Stimulated activated naive CD8-positive, alpha-beta T cell treated with anti-CD3 and anti-CD28 coated beads, Interleukin-15, Interleukin-2, amounts not matched to agents 100 U/mL and 50 U/mL, for 24 hours (primary cell): Measurements from ENCODE around the gene WEE1.
"Not testable (repeated sequence)": the region's sequence is repeated elsewhere in the genome, so short reads cannot be mapped to it uniquely, and the experiment has no call there.

Experiments
- ATAC-seq: fragments of 150-1000 bp; cut with Tn5 transposase; one replicate; pipeline ENCODE4 v1.10.0; 2021
- DNase-seq: peaks from one replicate; pipeline ENCODE4 v3.0.0; 2021

WEE1 gene

DNA sequence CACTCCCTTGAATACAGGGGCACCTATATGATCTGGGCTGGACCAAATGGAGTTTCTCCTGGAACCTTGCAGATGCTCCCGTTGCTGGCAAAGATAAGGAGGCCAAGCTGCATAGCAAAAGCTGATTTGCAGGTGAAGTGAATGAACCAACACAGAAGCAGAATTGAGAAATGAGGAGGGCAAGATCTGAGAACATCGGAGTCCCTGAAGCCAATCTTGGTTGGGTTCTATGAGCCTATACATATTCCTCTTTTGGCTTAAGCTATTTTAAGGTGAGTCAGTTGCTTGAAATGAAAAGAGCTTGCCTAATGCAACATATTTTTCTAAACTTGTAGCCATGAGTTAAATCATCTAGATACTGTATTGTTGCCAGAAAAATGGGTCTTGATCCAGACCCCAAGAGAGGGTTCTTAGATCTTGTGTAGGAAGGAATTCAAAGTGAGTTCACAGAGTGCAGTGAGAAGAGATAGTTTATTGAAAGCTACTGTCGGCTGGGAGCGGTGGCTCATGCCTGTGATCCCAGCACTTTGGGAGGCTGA lies 23.5 kb downstream of the WEE1 start:
- no peak for ATAC-seq
- DNase-seq = no peak

DNA sequence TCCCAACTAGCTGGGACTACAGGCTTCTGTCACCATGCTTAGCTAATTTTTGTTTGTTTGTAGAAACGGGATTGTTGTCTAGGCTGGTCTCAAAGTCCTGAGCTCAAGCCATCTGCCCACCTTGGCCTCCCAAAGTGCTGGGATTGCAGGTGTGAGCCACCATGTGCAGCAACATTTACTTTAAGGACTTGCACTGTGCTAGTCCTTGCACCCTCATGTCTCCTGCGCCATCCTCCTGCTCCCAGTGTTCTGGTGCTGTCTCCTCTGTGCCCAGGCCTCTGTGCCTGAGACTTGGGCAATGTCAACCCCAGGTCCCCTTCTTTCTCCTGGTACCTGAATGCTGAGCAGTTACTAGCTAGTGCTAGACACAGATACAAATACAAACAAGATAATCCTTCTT lies 26.7 kb downstream of the WEE1 start:
- ATAC-seq (no peak), DNase-seq (no peak)

- DNase-seq = peak; percentile 22
- peak; percentile 45 for ATAC-seq
Measured at GRCh38 chr11:9600644-9601036, 27.2 kb downstream of the WEE1 start.

DNA sequence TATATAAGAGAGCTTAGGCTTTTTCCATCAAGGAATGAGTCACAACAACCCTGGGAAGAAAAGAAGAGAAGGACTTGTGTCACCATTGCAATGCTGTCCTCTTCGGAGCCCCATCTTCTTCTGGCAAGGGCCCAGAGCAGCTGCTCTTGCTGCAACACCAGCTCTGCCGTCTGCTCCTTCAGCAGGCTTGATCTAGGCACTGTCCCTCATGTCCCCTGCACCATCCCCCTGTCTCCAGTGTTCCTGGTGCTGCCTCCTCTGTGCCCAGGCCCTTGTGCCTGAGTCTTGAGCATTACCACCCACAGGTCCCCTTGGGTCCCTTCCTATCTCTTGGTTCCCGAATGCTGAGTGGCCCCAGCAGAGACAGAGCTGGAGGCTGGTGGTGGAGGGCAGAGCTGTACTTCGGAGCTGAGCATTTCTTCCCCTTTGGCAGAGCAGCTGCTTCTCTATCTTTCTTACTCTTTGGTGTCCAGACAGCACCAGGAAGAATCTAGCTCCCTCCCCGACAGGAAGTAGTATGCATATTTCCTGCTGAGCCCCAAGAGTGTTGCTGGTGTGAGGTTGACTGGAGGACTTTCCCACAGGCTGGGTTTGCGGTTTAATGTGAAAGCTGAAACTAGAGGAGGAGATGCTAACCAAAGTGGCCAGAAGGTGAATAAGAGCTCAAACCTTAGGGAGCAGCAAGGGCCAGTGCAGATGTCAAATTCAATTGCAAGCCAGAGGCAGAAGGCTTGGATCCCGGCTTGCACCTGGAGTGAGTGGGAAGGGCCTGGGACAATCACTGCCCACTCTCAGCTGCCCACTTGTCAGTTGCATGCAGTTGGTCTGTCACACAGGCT lies 27.8 kb downstream of the WEE1 start:
- DNase-seq = peak; percentile 76
- ATAC-seq = peak; percentile 92

DNA sequence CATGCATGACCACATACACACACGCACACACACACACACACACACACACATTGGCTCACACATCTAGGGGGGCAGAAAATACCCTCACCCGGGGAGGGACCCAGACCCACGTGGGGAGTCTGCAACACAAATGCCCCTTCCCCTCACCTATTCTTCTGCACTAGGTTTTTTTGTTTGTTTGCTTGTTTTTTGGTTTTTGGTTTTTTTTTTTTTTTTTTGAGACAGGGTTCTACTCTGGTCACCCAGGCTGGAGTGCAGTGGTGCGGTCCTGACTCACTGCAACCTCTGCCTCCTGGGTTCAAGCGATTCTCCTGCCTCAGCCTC lies 28.4 kb downstream of the WEE1 start:
- DNase-seq = no peak
- ATAC-seq = peak; percentile 5

GRCh38 chr11:9603214-9603613 lies 29.7 kb downstream of the WEE1 start:
- ATAC-seq, DNase-seq: not testable (repeated sequence)

- DNase-seq (no peak), ATAC-seq (no peak)
Measured at GRCh38 chr11:9604134-9604533, 30.7 kb downstream of the WEE1 start.

DNA sequence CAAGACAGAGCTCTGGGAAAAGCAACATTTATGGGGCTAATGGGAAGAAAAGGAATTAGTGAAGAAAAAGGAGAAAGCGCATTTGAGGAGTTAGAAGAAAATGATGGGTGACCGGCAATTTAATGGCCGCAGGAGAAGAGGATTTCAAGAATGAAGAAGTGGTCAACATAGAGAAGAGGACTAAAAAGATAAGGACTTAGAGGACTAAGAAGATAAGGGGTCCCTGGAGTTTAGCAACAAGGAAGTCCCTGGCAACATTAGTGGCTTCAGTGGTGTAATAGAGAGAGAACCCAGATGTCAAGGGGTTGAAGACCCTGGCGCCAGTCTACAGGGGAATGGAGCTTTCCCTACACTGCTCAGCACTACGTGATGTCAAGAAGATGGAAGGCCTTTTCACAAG lies 32.3 kb downstream of the WEE1 start:
- no peak for DNase-seq
- ATAC-seq = no peak

DNA sequence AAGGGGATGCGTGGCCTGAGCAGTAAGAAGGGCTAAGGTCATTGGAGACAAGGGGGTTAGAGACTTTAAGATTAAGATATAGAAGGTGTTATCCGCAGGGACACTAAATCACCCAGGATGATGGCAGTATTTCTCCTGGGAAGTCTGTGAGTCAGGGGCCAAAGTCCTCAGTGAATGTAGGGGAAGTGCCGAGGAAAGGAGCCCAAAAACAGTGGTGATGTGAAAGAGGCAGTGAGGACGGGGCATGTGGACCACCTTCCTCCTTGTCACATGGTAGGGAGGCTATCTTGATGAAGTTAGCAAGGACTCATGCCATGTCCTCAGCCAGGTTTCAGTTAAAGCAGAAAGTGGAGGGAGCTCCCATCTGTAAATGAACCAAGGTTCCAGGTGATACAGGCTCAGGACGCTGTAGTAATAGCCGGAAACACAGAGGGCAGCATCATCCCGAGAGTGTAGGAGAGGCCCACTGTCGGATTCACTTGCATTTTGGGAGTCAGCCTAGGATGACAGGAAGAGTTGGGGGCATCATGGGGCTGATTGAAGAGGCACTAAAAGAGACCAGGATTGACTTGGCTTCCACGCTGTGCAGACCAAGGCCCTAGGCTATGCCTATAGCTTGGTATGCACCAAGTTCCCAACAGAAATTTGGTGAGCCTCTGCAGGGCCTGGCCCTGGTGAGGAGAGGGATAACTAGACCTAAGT lies 33.5 kb downstream of the WEE1 start:
- DNase-seq (no peak), ATAC-seq (no peak)

- DNase-seq (no peak), ATAC-seq (no peak)
Measured at GRCh38 chr11:9607511-9607899, 34.0 kb downstream of the WEE1 start.

DNA sequence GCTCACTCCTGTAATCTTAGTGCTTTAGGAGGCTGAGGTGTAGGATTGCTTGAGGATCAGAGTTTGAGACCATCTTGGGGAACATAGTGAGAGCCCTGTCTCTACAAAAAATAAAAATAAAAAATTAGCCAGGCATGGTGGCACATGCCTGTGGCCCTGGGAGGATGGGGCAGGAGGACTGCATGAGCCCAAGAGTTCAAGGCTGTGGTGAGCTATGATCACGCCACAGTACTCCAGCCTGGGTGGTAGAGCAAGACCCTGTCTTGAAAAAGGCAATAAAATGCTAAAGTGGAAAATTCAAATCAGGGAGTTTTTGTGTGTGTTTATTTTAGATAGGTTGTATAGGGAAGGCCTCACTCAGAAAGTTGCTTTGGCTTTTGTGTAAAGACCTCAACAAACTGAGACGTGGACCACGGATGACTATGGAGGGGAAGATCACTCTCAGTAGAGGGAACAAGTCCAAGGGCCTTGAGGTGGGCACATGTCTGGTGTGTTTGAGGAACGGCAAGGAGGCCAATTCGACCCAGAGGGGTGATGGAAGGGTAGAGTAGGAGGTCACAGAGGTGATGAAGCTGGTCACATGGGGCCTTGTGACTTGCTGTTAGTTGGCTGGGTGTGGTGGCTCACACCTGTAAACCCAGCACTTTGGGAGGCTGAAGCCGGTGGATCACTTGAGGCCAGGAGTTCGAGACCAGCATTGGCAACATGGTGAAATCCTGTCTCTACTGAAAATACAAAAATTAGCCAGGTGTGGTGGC lies 35.7 kb downstream of the WEE1 start:
- ATAC-seq (no peak), DNase-seq (no peak)

GRCh38 chr11:9609841-9610240 lies 36.4 kb downstream of the WEE1 start:
- DNase-seq = no peak
- no peak for ATAC-seq

GRCh38 chr11:9613118-9613829 lies 39.8 kb downstream of the WEE1 start:
- DNase-seq = peak; percentile 93
- peak; percentile 65 for ATAC-seq

DNA sequence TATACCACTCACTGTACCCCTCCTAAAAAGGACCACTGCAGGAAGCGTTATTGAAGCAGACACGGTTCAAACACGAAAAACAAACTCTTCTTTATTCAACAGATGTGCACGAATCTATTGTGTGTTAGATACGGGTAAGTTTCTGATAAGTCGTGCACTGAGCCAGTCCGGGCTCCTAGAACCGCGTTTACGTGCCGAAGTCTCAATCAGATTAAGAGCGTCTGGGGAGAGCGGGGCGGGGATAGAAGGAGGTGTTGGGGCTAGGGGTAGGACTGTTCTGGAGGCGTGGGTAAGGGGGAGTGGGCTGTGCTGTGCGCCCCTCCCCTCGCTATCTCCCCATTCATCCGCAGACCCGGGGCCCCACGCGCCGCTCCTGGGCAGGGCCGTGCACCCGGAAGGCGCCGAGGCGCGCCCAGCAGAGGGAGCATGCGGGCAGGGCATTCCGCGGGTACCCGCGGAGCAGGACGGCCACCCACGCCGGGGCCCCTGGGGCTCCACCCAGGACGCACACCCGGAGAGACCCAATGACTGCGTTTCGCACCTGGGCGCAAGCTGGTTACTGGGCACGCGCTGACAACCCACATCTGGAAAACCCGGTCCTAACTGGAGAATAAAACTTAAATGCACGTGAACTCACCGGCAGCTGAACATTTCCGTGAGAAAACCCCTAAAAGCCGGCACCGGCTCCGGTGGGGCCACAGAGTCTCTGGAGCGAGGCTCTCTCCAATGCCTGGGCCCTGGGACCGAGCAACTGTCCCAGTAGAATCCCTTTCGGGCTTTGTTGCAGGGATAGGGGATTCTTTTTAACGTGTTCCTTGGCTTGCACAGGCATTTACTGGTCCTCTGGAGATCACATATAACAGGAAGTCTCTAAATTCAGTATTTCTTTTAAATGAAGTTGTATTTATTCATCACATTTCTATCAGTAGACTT lies 40.6 kb downstream of the WEE1 start:
- peak; percentile 81 for ATAC-seq
- peak; percentile 97 for DNase-seq

DNA sequence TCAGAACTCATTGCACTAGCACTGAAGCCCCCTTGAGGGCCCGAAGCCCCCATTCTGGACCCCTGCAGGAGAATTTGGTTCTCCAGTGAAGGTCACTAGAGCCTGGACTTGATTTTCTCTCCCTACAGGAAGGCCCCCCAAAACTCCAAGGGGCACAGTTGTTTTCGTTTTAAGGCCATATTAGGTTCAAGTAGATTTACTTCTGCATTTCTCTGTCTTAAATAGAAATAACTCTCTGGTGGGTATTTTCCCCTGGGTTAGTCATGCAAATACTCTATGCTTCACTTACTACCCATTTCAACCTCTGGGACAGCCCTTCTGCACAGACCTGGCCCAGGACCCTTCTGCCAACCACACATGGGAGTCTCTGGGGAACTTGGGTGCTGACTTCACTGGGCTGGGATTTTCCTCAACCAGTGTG lies 41.6 kb downstream of the WEE1 start:
- ATAC-seq (peak; percentile 9), DNase-seq (peak; percentile 42)

GRCh38 chr11:9616042-9616675 lies 42.7 kb downstream of the WEE1 start:
- DNase-seq (no peak), ATAC-seq (no peak)

DNA sequence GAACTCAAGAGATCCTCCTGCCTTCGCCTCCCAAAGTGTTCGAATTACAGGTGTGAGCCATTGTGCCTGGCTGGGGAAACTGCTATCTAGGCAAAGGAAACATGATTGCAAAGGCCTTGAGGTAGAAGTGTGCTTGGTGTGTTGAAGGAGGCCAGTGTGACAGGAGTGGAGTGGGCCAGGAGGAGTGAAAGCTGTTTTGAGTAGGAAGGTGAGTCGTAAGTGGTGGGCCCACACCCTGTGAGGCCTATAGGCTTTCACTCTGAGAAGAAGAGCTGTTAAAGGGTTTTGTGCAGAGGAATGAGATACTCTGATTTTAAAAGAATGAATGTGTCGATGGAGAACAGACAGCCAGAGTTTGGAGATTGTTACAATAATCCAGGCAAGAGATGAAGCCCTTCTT lies 43.4 kb downstream of the WEE1 start:
- ATAC-seq (no peak), DNase-seq (peak; percentile 22)

GRCh38 chr11:9617940-9618339 lies 44.5 kb downstream of the WEE1 start:
- no peak for ATAC-seq
- DNase-seq = no peak

DNA sequence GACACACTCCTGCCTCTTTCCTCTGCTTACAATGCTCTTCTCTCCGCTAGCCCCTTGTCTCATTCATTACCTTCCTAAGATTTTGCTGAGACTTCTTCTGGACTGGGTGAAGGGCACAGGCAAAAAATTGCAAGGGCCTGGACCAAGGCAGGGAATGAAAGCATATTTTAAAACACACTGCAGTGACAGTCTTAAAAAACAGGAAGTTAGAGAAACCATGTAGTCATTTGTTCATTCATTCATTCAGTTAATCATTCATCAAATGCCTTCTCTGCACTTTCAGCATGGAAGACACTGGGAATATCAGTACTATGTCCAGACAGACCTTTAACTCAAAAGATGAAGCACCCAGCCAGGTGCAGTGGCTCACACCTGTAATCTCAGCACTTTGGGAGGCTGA lies 45.5 kb downstream of the WEE1 start:
- no peak for DNase-seq
- ATAC-seq = no peak

GRCh38 chr11:9619971-9620370 lies 46.5 kb downstream of the WEE1 start:
- no peak for DNase-seq
- ATAC-seq = no peak
